ENCODE results near the gene ERF.
A peak's percentile ranks its signal among the peaks of the same experiment; 100 is the strongest.

The ERF gene

GRCh38 chr19:42254850-42255765 is at the start of gene ERF:
Gene ERF, minus strand, starts transcription at chr19:42255128. Its CDS starts 129 bp downstream, at chr19:42254999.
- DNase-seq (ENCODE audit: extremely low read depth, low read depth), result no peak
- no peak for TF ChIP-seq CTCF (IDR thresholded peaks at IDR 0.05; ENCODE audit: low read depth, low read length, missing control alignments)
- peak within 1 kb of the TSS; percentile 93 for H3K4me3 ChIP-seq (replicated peaks; ENCODE audit: low read depth, low read length)

GRCh38 chr19:42303876-42304275 is 48.9 kb upstream of the ERF start:
- TF ChIP-seq CTCF (IDR thresholded peaks at IDR 0.05; ENCODE audit: low read depth, low read length, missing control alignments), result no peak
- DNase-seq (ENCODE audit: extremely low read depth, low read depth), result no peak
- H3K4me3 ChIP-seq (replicated peaks; ENCODE audit: low read depth, low read length), result no peak overlapping the region

GRCh38 chr19:42303101-42303464 is 48.2 kb upstream of the ERF start:
- no peak for TF ChIP-seq CTCF (IDR thresholded peaks at IDR 0.05; ENCODE audit: low read depth, low read length, missing control alignments)
- no peak for DNase-seq (ENCODE audit: extremely low read depth, low read depth)
- H3K4me3 ChIP-seq (replicated peaks; ENCODE audit: low read depth, low read length), result peak overlapping the region; percentile 91

- H3K4me3 ChIP-seq (replicated peaks; ENCODE audit: low read depth, low read length), result peak within 1 kb of the TSS; percentile 91
- no peak for DNase-seq (ENCODE audit: extremely low read depth, low read depth)
- TF ChIP-seq CTCF (IDR thresholded peaks at IDR 0.05; ENCODE audit: low read depth, low read length, missing control alignments), result no peak
Observed at GRCh38 chr19:42301646-42302203, 46.8 kb upstream of the ERF start, which contains the start of gene PRR19. Gene PRR19, plus strand, starts transcription at chr19:42302132. Its CDS starts 7,453 bp downstream, at chr19:42309585.

GRCh38 chr19:42297039-42297438 is 42.1 kb upstream of the ERF start:
- no peak overlapping the region for H3K4me3 ChIP-seq (replicated peaks; ENCODE audit: low read depth, low read length)
- TF ChIP-seq CTCF (IDR thresholded peaks at IDR 0.05; ENCODE audit: low read depth, low read length, missing control alignments), result no peak
- DNase-seq (ENCODE audit: extremely low read depth, low read depth), result no peak

GRCh38 chr19:42295831-42296525 is 41.0 kb upstream of the ERF start:
- peak; percentile 97 for TF ChIP-seq CTCF (IDR thresholded peaks at IDR 0.05; ENCODE audit: low read depth, low read length, missing control alignments)
- H3K4me3 ChIP-seq (replicated peaks; ENCODE audit: low read depth, low read length), result no peak overlapping the region
- no peak for DNase-seq (ENCODE audit: extremely low read depth, low read depth)

Measured in HFF-Myc (cell line).